Fibroblast of lung (primary cell): ENCODE measurements around the gene NDST3. TPM values are rescaled to one million over a fixed set of nuclear protein-coding genes. Genes with fewer than 3 reads are reported as not detected.

Experiments
- DNase-seq, 2 donors: peaks; one replicate each; pipeline versions ENCODE4 v3.0.0 to v3.0.0-alpha.2; 2010; ENCODE audit warnings: low read depth in 2 of 2
- H2AFZ ChIP-seq: 2 replicates; pipeline ENCODE4 v1.5.1; 2012; ENCODE audit warnings: low read length, control low read depth, inconsistent platforms
- H3K27ac ChIP-seq: 2 replicates; pipeline ENCODE4 v1.5.1; 2011; ENCODE audit warnings: low read length, control low read depth; ENCODE audit not compliant: insufficient read depth
- H3K27me3 ChIP-seq: 2 replicates; pipeline ENCODE4 v1.5.1; 2011; ENCODE audit warnings: mild to moderate bottlenecking, low read length; ENCODE audit not compliant: control insufficient read depth, insufficient read depth
- H3K36me3 ChIP-seq: 2 replicates; pipeline ENCODE4 v1.5.1; 2011; ENCODE audit warnings: low read length; ENCODE audit not compliant: control insufficient read depth, insufficient read depth
- H3K4me1 ChIP-seq: 2 replicates; pipeline ENCODE4 v1.5.1; 2011; ENCODE audit warnings: low read length; ENCODE audit not compliant: control insufficient read depth, insufficient read depth; ENCODE audit errors: extremely low read depth
- H3K4me2 ChIP-seq: 2 replicates; pipeline ENCODE4 v1.5.1; 2011; ENCODE audit warnings: low read length, control low read depth; ENCODE audit not compliant: insufficient read depth; ENCODE audit errors: extremely low read depth
- H3K4me3 ChIP-seq, 4 experiments: fragments of 200-600 bp in 1 of 4; sonication (generic) in 1 of 4; replicated peaks in 1 of 4; 2 replicates each; pipeline ENCODE4 v1.5.1; 2011 to 2016; ENCODE audit warnings: low read length in 4 of 4, low read depth in 3 of 4, mild to moderate bottlenecking in 3 of 4, control low read depth in 2 of 4, inconsistent platforms in 1 of 4, mixed read lengths in 1 of 4; ENCODE audit not compliant: insufficient read depth in 1 of 4; ENCODE audit errors: control extremely low read depth in 1 of 4
- H3K79me2 ChIP-seq: 2 replicates; pipeline ENCODE4 v1.5.1; 2012; ENCODE audit warnings: mild to moderate bottlenecking, low read length, inconsistent platforms; ENCODE audit not compliant: control insufficient read depth, insufficient read depth
- H3K9ac ChIP-seq: 2 replicates; pipeline ENCODE4 v1.5.1; 2011; ENCODE audit warnings: mild to moderate bottlenecking, low read length, control low read depth; ENCODE audit not compliant: insufficient read depth
- H3K9me3 ChIP-seq: 2 replicates; pipeline ENCODE4 v1.5.1; 2012; ENCODE audit warnings: low read depth, low read length; ENCODE audit not compliant: control insufficient read depth, insufficient read depth
- H4K20me1 ChIP-seq: 2 replicates; pipeline ENCODE4 v1.5.1; 2011; ENCODE audit warnings: low read length; ENCODE audit not compliant: control insufficient read depth, insufficient read depth; ENCODE audit errors: extremely low read depth
- CTCF ChIP-seq, 2 donors: IDR thresholded peaks in 1 of 2; conservative IDR thresholded peaks in 1 of 2; 1 replicate in 1 of 2; 2 replicates in 1 of 2; pipeline ENCODE4 v1.5.1; 2011 to 2012; ENCODE audit warnings: low read length in 2 of 2, control low read depth in 1 of 2, inconsistent platforms in 1 of 2, low read depth in 1 of 2, mild to moderate bottlenecking in 1 of 2
- EZH2 ChIP-seq: IDR thresholded peaks from 2 replicates; pipeline ENCODE4 v1.5.1; 2012; ENCODE audit warnings: low read length, control low read depth, mild to moderate bottlenecking; ENCODE audit errors: missing control alignments
- polyA plus RNA-seq, 2 donors: library from polyadenylated mRNA; depleted of rRNA in 1 of 2; stranded (reverse) in 1 of 2; unstranded in 1 of 2; fragments of >200 nt; gene quantifications; 2 replicates each; pipeline ENCODE4 v1.2.1, GENCODE V29; 2011 to 2012; ENCODE audit warnings: missing spikeins in 1 of 2
- total RNA-seq: library from RNA; depleted of rRNA; stranded (reverse); fragments of >200 nt; gene quantifications from 2 replicates; pipeline ENCODE4 v1.2.1, GENCODE V29; 2014

Gene NDST3
- total and polyA plus RNA-seq, 2 donors (not counting 1 experiment from before 2014, with no cell fraction given), result 0.16 TPM; not detected in 1

GRCh38 chr4:118221227-118221800, 187.0 kb downstream of the NDST3 start:
- no peaks in the 10 kb centered on the region for H3K9me3 ChIP-seq
- no peak overlapping the region for H3K4me2 ChIP-seq
- no peaks in the 10 kb centered on the region for H3K4me1 ChIP-seq
- no peaks in the 10 kb centered on the region for H3K79me2 ChIP-seq
- H4K20me1 ChIP-seq, result no peaks in the 10 kb centered on the region
- H3K36me3 ChIP-seq, result no peaks in the 10 kb centered on the region
- no peak overlapping the region for H3K9ac ChIP-seq
- TF ChIP-seq CTCF (conservative IDR thresholded peaks at IDR 0.05 in 1 of 2, IDR thresholded peaks at IDR 0.05 in 1 of 2; ENCODE audit: low read depth in 1 of 2, low read length in 2 of 2), result no peak
- no peak for TF ChIP-seq EZH2
- no peak overlapping the region for H3K27ac ChIP-seq
- H3K27me3 ChIP-seq, result no peaks in the 10 kb centered on the region
- no peak overlapping the region for H2AFZ ChIP-seq
- peak in 1 of 2 donors; percentile 11 for DNase-seq
- no peak overlapping the region for H3K4me3 ChIP-seq

- TF ChIP-seq CTCF (conservative IDR thresholded peaks at IDR 0.05 in 1 of 2, IDR thresholded peaks at IDR 0.05 in 1 of 2; ENCODE audit: low read depth in 1 of 2, low read length in 2 of 2) (peak; percentile 47 to 63), EZH2 (no peak)
- Histone ChIP-seq H3K4me1 (no peaks in the 10 kb centered on the region), H3K4me3 (no peak overlapping the region), H3K36me3 (no peaks in the 10 kb centered on the region), H3K27me3 (no peaks in the 10 kb centered on the region), H3K79me2 (no peaks in the 10 kb centered on the region), H3K27ac (no peak overlapping the region), H3K9me3 (no peaks in the 10 kb centered on the region), H4K20me1 (no peaks in the 10 kb centered on the region), H3K9ac (no peak overlapping the region), H3K4me2 (no peak overlapping the region), H2AFZ (no peak overlapping the region)
- DNase-seq, result peak; percentile 60 to 88
These were observed 190.1 kb downstream of the NDST3 start for GRCh38 chr4:118224243-118224829.

DNA sequence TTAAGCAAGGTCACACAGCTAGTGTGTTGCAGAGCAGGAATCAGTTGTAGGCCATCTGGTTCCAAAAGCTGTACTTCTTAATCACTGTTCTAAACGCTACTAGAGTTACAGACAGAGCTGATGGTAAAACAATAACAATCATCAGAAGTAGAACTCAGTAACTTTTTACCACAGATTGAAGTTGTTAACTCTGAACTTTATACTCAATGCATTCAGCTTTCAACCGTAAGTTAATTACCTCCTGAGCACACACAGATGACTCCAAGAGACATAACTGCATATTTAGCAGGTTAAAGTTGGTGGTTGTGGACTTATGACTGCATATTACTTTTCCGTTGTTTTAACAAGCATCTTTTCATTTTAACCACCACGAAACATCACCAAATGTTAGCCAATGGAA, 191.2 kb downstream of the NDST3 start:
- Histone ChIP-seq H2AFZ (no peak overlapping the region), H3K27me3 (no peaks in the 10 kb centered on the region), H3K4me2 (no peak overlapping the region), H3K4me1 (no peaks in the 10 kb centered on the region), H3K79me2 (no peaks in the 10 kb centered on the region), H3K36me3 (no peaks in the 10 kb centered on the region), H3K4me3 (no peak overlapping the region), H3K27ac (no peak overlapping the region), H4K20me1 (no peaks in the 10 kb centered on the region), H3K9ac (no peak overlapping the region), H3K9me3 (no peaks in the 10 kb centered on the region)
- TF ChIP-seq EZH2 (no peak), CTCF (conservative IDR thresholded peaks at IDR 0.05 in 1 of 2, IDR thresholded peaks at IDR 0.05 in 1 of 2; ENCODE audit: low read depth in 1 of 2, low read length in 2 of 2) (no peak)
- no peak for DNase-seq
